HG02798 (cell line): ENCODE results near the gene NAGS.
"Not testable (repeated sequence)": the region's sequence is repeated elsewhere in the genome, so short reads cannot be mapped to it uniquely, and the experiment has no call there.

Experiments used
- ATAC-seq: cut with Tn5 transposase; IDR thresholded peaks from one replicate; pipeline ENCODE4 v1.9.1; 2021; ENCODE audit warnings: mild to moderate bottlenecking; ENCODE audit not compliant: unreplicated experiment, poor library complexity

The NAGS gene

DNA sequence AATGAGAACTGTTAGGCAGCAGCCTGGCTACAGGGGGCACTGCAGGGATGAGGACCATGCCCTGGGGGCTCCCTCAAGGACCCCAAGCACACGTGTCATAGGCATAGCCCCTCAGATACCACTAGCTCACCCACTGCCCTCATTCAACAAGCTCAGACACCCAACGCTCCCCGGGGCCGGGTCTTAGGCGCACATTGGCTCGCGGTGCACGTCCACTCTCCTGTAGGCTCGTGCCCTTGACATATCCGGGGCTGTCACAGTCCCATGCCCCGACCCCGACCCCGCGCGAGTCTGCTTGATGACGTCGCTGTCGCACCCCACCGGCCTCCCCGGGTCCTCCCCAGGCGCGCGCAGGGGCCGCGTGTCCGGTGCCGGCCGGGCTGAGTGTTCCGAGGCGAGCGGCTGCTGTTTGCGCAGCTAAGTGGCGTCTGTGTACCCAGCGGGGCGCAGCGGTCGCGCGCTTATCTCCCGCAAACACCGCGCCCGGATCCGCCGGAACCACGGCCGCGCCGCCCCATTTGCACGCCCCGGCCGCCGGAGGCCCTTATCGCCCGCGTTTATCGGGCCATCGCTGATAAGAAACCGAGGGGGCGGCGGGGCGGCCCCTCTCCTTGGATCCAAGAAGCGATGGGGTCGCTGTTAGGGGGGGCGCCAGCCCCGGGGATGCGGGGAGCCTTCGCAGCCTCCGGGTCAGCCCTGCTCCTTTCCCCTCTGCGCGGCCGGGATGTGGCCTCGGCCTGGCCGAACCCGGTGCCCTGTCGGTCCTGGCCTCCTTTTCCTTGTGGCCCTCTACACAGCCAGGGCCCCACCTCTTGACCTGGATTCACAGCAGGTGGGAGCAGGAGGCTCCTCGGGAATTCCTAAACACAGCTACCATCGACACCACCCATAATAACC lies 20.7 kb upstream of the NAGS start:
- ATAC-seq: no peak

DNA sequence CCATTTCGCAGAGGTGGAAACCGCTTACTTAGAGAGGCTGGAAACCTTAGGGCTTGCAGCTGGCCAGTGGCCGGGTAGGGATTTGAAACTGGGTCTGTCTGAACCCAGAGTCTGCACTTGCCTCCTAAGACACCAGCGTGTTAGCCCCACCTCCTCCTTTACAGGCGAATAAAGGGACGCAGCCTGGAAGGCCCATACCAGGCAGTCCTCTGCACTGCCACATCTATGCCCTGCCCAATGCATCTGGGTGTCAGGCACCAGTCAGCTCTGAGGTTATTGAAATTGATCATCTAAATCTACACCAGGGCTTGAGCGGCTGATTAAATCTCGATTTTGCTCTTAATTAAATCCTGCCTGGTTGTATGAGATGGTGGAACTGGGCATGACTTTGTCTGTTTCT lies 19.9 kb upstream of the NAGS start:
- ATAC-seq: no peak

DNA sequence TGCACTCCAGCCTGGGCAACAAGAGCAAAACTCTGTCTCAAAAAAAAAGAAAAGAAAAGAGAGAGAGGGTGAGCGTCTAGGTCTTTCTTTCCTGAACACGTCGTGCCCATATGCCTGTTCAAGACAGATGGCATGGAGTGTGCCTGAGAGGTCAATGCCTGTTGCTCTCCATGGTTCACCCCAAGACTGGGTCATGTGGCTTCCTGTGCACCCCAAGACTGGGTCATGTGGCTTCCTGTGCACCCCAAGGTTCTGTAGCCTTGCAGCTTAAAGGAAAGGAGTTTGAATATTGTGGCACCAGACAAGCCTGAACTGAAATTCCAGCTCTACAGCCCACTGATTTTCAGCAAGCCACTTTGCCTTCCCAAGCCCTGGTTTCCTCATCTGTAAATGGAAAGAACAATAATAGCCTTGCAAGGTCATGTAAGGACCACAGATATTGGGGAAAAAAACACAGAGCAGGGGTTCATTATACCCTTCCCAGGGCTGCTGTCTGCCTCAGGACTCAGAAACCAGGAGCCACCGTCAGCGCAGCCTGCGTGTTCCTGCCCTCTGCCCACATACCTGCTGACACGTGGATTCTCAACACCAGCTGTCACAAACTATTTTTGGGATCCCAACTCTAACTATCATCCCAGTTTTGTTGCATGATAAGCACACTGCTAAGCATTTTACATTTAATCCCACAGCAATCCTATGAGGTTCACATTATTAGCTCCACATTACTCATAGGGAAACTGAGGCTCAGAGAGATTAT lies 18.0 kb upstream of the NAGS start:
- no peak for ATAC-seq

DNA sequence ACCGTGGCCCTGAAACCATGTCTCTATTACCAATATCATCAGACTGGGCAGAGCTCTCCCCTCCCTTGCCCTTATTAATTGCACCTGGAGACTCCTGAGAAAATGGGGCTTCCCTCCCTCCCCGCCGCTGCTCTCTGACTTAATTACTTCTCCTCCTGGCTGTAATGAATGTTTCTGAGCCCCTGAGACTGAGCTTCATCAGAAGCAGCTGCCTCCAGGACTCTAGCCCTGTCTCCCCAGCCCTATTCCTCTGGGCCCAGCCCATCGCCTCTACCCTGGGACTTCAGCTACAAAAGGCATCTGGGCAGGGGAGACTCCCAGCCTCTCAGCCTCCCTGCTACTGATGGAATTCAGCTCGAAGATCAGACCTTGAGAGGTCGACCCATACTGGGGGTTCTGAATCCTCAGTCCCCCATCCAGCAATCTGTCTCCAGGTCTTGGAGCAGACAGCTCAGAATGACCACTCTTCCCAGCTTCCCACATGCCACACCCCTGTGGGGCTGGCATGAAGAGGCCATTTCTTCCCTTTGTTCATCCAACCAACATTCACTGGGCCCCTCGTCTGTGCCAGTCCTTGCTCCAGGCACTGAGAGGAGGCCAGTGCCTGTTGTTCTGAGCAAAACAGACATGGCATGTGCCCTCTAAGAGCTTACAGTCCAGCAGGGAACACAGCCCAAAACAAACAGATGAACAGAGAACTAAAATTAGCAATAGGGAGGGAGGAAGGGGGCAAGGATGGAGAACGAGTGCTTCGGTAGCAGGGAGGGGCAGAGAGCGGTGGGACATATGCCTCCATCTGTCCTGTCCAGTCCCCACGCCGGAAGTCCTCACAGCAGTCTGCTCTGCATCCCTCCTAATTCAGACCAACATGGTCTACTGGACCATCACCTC lies 17.0 kb upstream of the NAGS start:
- ATAC-seq: no peak

DNA sequence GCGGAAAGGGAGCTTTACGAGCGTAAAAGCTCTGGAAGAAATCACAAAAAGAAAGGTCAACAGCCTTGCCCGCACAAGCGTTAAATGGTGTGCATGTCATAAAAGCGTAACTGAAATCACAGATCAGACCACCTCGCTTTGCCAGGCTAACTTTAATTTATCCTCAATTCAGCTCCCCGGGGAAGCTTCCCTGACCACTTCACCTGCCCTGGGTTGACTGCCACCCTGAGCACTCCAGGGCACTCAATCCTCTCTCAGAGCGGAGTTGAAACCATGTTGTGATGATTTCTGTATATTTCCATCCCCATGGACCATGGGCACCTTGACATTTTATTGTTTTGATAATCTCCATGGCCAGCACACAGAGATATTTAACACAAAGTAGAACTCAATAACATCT lies 16.1 kb upstream of the NAGS start:
- ATAC-seq: no peak

DNA sequence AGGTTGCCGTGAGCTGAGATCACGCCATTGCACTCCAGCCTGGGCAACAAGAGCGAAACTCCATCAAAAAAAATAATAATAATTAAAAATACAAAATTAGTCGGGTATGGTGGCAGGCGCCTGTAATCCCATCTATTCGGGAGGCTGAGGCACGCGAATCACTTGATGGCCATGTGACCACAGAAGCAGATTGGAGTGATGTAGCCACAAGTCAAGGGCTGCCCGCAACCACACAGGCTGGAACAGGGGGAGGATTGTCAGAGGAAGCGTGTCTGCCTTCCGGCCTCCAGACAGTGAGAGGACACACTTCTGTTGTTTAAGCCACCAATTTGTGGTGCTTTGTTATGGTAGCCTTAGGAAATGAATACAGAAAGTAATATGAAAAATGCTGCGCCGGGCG lies 11.8 kb upstream of the NAGS start:
- no peak for ATAC-seq

DNA sequence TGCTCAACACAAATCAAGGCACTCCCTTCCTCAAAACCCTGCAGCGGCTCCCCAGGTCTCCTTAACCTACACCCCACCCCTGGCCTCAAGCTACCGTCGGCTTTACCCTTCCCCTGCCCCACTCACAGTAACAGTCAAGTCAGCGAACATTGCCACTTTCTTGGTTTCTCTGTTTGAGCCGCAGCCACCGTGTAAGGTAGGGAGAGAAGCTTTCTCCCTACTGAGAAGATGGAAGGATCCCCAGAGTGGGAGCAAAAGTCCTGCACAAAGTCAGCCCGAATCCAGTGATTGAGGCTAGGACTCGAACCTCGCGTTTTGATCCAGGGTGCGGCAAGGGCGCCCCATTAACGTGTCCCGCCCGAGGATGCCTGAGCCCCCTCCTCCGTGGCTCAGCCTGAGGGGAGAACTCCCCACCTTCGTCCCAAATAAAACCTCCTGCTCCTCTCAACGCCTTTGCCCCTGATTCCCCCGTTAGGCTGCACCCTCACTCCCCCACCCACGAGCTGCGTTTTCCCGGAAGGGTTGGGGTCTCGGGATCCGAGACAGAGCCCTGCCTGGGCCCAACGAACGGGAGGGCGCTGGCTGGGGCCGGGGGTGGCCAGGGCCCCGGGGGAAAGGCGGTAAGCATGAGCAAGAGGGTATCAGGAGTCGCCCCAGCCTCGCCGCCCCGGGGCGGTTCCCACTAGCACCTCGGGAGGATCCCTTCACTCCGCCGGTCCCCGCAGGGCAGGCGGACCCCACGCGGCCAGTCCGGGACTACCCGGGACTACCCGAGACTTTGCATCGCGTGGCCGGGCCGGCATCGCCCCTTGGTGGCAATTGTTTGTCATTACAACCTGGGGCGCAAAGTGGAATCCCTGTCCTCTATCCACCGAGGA lies 9.9 kb upstream of the NAGS start:
- no peak for ATAC-seq

DNA sequence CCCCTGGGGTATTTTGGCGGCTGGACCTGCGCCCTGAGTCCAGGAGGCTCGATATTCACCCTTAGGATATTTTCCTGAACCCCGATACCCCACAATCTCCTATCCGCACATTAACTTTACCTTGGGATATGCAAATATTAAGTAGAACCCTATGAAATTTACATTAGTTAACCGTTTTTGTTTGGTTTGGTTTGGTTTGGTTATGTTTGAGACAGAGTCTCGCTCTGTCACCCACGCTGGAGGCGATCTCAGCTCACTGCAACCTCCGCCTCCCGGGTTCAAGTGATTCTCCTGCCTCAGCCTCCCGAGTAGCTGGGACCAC lies 9.3 kb upstream of the NAGS start:
- ATAC-seq: no peak

DNA sequence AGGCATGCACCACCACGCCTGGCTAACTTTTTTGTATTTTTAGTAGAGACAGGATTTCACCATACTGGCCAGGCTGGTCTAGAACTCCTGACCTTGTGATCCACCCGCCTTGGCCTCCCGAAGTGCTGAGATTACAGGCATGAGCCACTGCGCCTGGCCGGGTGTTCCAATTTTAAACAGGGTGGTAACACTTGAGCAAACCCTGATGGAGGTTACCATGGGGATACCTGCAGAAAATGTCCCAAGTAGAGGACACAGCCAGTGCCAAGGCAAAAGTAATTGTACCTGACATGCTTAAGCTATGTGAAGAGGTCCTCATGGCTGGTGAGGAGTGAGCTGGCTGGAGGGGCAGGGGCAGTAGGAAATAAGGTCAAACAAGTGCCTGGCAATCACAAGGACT lies 7.2 kb upstream of the NAGS start:
- not testable (repeated sequence) for ATAC-seq

DNA sequence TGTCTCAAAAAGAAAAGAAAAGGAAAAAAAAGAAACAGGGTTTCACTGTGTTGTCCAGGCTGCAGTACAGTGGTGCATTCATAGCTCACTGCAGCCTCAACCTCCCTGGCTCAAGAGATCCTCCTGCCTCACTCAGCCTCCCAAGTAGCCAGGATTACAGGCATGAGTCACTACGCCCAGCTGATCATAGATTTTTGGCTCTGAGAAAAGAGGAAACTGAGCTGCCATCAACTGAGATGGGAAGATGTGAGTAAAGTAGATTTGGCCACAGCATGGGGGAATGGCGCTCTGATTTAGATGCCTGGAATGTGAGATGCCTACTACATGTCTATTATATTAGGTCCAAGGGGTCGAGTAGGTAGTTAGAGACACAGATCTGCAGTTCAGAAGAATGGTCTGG lies 5.9 kb upstream of the NAGS start:
- no peak for ATAC-seq

DNA sequence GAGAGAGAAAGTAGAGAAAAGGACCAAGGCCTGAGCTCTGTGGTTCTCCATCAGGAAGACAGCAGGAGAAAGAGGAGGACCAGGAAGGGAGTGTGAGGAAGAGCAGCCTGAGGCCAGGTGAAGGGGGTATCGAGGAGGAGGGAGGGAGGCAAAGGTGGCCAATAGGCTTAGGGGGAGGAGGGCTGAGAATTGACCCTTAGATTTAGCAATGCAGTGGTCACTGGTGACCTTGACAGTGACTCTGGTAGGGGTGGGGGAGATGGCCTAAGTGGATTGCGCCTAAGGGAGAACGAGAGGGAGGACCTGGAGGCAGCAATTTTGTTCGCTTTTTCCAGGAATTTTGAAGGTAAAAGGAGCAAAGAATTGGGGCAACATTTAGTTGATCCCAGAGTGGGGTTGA lies 5.4 kb upstream of the NAGS start:
- ATAC-seq: no peak

DNA sequence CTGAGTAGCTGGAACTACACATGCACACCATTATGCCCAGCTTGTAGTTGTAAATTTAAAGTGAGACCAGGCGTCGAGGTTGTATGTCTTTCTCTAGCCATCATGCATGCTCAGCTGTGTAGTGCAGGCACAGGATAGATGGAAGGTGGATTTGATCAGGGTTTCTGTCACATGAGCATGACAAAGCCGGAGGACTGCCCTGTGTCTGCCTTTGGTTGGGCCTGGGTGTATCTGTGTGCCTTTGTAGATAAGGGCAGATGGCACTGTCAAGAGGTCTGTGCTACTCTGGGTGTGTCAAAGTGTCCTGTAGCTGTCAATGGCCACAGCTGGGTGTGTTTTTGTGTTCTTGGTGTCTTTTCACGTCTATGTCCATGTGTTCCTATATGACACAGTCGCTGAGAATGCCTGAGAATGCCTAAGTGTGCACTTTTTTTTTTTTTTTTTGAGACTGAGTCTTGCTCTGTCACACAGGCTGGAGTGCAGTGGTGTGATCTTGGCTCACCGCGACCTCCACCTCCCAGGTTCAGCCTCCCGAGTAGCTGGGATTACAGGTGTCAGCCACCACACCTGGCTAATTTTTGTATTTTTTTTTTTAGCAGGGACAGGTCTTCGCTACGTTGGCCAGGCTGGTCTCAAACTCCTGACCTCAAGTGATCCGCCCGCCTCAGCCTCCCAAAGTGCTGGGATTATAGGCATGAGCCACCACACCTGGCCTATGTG lies 4.1 kb upstream of the NAGS start:
- no peak for ATAC-seq

DNA sequence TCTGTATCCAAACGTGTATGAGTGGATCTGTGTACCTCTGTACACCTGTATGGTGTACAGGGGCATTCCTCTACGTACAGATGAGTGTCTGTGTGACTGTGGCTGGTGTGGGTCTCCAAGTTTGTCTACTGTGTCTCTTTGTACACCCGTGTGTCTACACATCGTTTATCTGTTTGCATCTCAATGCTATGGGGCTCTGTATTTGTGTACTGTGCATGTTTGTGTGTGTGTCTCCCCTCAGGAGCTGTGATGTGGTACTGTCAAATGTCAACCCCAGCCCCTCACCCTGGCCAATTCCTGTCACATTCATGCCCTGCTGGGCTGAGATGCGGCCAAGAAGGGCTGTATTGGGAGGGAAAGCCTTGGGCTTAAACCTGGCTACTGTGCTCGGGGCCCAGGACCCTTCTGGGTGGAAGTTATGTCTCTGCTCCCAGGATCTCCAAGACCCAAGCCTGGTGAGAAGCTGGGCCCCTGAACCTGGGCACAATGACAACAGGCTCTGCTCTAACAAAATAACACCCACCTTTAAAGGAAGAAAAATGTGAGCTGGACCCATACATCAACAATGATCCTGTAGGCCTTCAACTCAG lies 3.5 kb upstream of the NAGS start:
- ATAC-seq: no peak

DNA sequence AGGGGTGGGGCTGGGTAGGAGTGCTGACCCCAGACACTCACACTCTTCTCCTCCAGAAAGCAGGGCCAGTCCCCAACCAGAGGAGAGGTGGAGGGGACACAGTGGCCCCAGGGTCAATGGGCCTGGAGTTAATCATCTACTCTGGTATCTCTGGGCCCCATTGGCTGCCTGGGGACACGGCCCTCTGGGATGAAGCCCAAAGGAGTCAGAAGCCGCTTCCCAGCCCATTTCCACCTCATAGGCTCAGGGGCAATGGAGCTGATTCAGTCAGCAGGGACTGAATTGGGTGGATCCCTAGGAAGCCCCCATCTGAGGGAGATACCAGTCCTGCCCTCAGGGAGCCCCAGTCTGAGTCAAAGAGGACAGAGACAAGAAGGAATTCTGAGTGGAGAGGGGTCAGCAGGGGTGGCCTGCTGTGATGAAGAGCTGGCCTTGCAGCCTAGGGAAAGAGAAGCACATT lies 2.9 kb upstream of the NAGS start:
- ATAC-seq: no peak

DNA sequence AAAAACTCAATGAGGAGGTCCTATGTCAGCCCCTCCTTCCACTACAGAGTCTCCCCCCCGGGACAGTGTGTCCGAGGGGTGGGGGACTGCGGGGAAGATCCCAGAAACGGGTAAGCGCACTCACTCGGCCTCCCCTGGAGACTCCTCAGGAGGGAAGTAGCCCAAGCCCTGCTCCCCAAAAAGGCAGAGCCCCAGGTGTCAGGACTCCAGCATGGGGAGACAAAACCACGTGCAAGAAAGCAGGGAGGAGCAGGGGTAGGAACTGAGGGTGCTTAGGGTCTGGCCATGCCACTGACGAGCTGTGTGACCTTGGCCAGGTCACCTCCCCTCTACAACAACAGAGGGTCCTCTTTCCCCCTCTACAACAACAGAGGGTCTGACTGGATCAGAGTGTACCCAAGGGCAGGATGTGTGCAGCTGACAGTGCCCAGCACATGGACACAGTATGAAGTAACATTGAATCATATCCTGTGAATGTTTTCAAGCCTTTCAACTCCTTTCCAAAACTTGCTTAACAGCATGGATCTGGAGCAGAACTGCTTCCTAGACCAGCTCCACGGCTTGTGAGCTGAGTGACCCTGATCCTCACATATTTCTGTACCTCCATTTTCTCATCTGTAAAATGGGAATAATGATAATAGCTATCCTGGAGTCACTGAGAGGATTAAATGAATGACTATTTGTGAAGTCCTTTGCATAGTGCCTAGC lies 2.1 kb upstream of the NAGS start:
- ATAC-seq: no peak

DNA sequence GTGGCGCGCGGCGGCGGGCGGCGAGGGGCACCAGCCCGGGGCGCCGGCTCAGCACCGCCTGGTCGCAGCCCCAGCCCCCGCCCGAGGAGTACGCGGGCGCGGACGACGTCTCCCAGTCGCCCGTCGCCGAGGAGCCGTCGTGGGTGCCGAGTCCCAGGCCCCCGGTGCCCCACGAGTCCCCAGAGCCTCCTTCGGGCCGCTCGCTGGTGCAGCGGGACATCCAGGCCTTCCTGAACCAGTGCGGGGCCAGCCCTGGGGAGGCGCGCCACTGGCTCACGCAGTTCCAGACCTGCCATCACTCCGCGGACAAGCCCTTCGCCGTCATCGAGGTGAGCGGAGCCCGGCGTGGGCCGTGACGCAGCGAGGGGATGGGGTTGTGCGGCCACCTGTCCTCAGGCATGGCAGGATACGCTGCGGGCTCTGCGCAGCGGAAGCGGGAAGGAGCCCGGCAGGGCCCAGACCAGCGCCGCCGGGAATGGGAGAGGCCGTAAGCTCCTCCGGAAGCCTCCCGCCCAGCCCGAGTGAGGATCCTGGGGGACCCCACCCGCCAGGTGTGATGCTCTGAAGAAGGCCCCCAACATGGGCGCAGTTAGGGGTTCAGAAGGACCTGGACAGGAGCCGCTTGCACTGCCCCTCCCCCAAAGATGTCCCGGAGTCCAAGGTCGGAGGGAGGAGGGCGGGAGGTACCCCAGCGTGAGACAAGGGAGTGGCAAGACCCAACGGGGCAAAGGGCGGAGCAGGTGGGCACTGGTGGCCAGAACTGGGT lies 522 bp downstream of the NAGS start:
- no peak for ATAC-seq

DNA sequence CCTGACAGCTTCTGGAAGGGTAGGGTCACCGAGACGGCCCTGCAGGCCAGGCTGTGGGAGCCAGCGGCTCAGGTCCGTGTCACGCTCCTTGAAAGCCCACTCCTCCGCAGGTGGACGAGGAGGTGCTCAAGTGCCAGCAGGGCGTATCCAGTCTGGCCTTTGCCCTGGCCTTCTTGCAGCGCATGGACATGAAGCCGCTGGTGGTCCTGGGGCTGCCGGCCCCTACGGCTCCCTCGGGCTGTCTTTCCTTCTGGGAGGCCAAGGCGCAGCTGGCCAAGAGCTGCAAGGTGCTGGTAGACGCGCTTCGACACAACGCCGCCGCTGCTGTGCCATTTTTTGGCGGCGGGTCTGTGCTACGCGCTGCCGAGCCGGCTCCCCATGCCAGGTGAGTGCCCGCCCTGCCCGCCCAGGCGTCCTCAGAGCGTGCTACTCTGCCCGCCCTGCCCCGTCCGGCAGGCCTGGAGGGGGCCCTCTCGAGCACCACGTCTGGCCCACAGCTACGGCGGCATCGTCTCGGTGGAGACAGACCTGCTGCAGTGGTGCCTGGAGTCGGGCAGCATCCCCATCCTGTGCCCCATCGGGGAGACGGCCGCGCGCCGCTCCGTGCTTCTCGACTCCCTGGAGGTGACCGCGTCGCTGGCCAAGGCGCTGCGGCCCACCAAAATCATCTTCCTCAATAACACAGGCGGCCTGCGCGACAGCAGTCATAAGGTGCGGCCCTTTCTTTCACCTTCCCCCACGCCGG lies 1.3 kb downstream of the NAGS start:
- no peak for ATAC-seq
